SW480 (cell line): ENCODE measurements around the gene CELF6.

Experiments used
- DNase-seq: peaks from one replicate; pipeline ENCODE4 v3.0.0-alpha.2; 2016; ENCODE audit warnings: low spot score

CELF6 gene

GRCh38 chr15:72271895-72272212 is 48.1 kb downstream of the CELF6 start:
- peak; percentile 40 for DNase-seq

GRCh38 chr15:72271221-72271620 is 48.7 kb downstream of the CELF6 start:
- DNase-seq, result no peak

DNA sequence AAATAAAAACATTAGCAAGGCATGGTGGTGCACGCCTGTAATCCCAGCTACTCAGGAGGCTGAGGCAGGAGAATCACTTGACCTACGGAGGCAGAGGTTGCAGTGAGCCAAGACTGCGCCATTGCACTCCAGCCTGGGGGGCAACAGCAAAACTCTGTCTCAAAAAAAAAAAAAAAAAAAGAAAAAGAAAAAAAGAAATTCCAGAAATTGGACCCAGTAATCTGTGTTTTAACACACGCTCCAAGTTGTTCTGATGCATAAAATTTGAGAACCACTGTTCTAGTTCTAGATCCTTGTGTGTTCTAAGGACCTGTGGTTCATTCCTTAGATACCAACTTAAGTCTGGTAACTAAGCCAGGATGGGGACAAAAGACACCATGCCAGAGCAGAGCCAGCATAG is 50.2 kb downstream of the CELF6 start:
- no peak for DNase-seq

DNA sequence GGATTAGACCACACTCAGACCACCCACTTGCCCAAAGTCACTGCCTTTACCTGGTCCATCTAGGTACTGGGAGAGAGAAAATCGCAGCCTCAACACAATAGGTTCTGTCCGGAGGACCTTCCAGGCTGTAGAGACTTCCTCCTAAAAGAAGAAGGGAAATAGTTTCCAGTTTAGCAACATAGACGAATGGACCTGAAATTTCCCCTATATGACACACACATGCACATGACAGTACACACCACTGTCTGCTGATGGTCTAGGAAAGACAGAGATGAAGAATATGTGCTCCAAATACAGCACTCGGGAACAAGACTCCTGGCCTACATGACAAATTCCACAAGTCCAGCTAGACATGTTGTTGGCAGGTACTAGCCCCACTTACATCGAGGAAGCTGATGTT is 54.9 kb downstream of the CELF6 start:
- no peak for DNase-seq

DNA sequence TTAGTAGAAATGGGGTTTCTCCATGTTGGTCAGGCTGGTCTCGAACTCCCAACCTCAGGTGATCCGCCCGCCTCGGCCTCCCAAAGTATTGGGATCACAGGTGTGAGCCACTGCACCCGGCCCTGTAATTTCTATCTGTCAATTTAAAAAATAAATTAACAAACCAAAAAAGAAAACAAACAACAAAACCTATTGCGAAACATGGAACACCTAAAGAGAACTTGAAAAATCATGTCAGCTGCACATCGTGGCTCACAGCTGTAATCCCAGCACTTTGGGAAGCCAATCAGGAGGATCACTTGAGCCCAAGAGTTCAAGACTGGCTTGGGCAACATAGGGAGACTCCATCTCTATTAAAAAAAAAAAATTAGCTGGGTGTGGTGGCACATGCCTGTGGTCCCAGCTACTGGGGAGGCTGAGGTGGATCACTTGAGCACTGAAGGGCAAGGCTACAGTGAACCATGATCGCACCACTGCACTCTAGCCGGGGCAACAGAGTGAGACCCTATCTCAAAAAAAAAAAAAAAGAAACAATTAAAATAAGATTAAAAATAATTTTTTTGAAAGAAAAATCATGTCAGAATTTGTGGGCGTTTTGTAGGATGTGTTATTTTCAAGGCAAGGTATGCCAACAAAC is 67.2 kb downstream of the CELF6 start:
- no peak for DNase-seq

- no peak for DNase-seq
Measured at GRCh38 chr15:72249142-72249810, 70.7 kb downstream of the CELF6 start.

- no peak for DNase-seq
Measured at GRCh38 chr15:72248514-72248913, 71.4 kb downstream of the CELF6 start.

- DNase-seq, result no peak
Measured at GRCh38 chr15:72242775-72243370, 77.1 kb downstream of the CELF6 start.

DNA sequence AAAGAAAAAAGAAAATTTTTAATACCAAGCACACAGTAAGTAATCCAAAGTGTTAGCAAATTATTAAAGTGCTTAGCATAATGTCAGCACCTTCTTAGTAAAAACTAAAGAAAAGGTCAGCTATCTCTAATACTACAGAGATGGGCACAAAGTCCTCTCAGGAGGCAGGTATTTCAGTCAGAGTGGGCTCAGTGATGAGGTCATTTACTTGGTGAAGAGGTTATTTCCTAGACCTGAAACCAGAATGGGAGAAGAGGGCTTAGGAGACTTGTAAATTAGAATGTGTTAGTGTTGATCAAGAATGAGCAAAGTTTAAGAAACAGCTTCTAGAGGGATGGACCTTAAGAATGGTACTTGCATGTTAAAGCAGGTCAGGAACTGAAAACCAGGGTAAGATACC is 80.3 kb downstream of the CELF6 start:
- no peak for DNase-seq

- DNase-seq, result no peak
Measured at GRCh38 chr15:72238586-72238985, 81.4 kb downstream of the CELF6 start.

DNA sequence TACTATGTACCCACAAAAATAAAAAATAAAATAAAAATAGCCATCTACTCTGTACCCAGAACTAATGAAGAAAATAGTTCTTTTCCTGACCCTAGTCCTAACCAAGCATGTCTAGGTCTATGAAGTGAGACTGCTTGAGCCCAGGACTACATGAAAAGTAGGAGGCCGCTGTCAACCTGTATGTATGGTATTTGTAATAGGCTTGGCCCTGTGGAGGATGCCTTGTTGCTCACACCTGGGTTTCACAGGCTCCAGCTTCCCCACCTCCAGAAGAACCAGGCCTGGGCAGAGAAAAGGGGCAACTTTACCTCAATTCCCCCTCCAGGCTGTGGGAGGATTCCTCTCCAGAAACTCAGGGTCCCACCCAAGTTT is 82.1 kb downstream of the CELF6 start:
- peak; percentile 80 for DNase-seq

DNA sequence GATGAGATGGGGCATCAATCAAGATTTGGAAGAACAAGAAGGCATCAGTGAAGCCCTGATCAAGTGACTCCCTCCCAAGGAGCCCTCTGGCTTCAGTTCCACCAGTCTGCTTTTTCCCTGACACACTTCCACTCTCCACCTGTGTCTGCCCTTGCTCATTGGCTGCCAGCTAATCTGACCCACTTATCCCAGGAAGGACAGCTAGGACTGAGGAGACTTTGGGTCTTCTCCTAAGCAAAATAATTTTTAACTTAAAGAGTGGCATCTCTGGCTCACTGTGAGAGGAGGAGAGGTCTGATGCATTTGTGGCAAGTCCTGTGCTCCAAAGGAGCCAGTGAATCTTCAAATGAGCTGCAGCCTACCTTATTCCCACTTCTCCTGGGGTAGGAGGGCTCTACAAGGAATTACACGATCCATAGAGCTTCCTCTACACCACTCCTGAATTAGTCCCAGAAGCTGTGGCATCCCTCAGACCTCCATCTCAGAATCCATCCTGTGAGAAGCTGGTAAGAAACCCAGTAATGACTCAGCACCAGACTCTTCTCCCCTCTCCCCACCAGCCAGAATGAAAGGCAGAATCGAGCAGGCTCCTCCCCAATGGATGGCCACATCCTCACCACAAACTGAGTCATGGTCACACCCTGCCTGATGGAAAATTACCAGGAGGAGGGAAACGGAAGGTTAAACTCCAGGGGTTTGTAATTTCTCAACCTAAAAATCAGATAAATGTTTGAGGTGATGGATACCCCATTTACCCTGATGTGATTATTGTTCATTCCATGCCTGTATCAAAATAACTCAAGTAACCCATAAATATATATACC is 82.7 kb downstream of the CELF6 start:
- DNase-seq, result peak; percentile 97

GRCh38 chr15:72236381-72237003 is 83.5 kb downstream of the CELF6 start:
- DNase-seq, result no peak

DNA sequence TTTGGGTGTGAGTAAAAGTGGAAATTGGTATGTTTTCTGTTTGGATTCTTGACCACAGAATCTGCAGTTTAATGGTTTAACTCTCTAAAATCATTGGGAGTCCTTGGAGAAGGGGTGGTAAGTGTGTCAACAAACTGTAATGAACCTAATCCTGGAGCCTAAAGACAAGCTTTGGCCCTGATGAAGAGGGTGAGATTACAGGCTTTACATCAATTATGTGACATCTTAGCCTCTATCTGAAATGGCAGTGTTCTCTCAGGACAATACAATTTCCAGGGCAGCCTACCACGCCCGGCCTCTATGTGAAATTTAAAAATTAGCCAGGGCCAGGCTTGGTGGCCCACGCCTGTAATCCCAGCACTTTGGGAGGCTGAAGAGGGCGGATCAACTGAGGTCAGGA is 84.7 kb downstream of the CELF6 start:
- DNase-seq, result no peak
